ENCODE measurements around the gene SUGCT. TPM values are rescaled to one million over a fixed set of nuclear protein-coding genes. Genes with fewer than 3 reads are reported as not detected.

Gene SUGCT
- total and polyA plus RNA-seq, 10 donors = 1.4 to 13.6 (median 2.5) TPM

GRCh38 chr7:40716052-40716451, 581.2 kb downstream of the SUGCT start:
- TF ChIP-seq POLR2AphosphoS5 (IDR thresholded peaks at IDR 0.05) (no peak), POLR2A (IDR thresholded peaks at IDR 0.05) (no peak), CTCF (IDR thresholded peaks at IDR 0.05 in 8 of 11, conservative IDR thresholded peaks at IDR 0.05 in 3 of 11) (no peak)
- H3K27ac ChIP-seq = no peak overlapping the region
- intact Hi-C loops (cut with DNase I; ENCODE audit: low total_unique reads) = no loop called here
- H3K4me1 ChIP-seq = no peaks in the 10 kb centered on the region
- no peaks in the 10 kb centered on the region for H3K27me3 ChIP-seq (replicated peaks in 1 of 7)
- H3K36me3 ChIP-seq = no peaks in the 10 kb centered on the region
- no peak overlapping the region for H3K4me3 ChIP-seq
- no peaks in the 10 kb centered on the region for H3K9me3 ChIP-seq
- DNase-seq = no peak

GRCh38 chr7:40717242-40717641, 582.4 kb downstream of the SUGCT start:
- Histone ChIP-seq H3K27me3 (replicated peaks in 1 of 7) (no peaks in the 10 kb centered on the region), H3K27ac (no peak overlapping the region), H3K4me3 (no peak overlapping the region), H3K9me3 (no peaks in the 10 kb centered on the region), H3K4me1 (peaks cover 0 to 2% (median 0%) of the 10 kb centered on the region in 6 donors), H3K36me3 (no peaks in the 10 kb centered on the region)
- intact Hi-C loops (cut with DNase I; ENCODE audit: low total_unique reads) = no loop called here
- TF ChIP-seq CTCF (IDR thresholded peaks at IDR 0.05 in 8 of 11, conservative IDR thresholded peaks at IDR 0.05 in 3 of 11) (no peak), POLR2AphosphoS5 (IDR thresholded peaks at IDR 0.05) (no peak), POLR2A (IDR thresholded peaks at IDR 0.05) (no peak)
- DNase-seq = no peak
- WGBS, 5 donors = 61 to 69% (median 64%) methylated on average over 9 of the region's 9 CpGs

GRCh38 chr7:40720416-40720815, 585.6 kb downstream of the SUGCT start:
- WGBS, 5 donors = 51 to 97% (median 91%) methylated on average over 1 of the region's 1 CpG
- TF ChIP-seq POLR2AphosphoS5 (IDR thresholded peaks at IDR 0.05) (no peak), CTCF (IDR thresholded peaks at IDR 0.05 in 8 of 11, conservative IDR thresholded peaks at IDR 0.05 in 3 of 11) (no peak), POLR2A (IDR thresholded peaks at IDR 0.05) (no peak)
- no peaks in the 10 kb centered on the region for H3K27me3 ChIP-seq (replicated peaks in 1 of 7)
- H3K36me3 ChIP-seq = no peaks in the 10 kb centered on the region
- H3K4me1 ChIP-seq = peaks cover 0 to 2% (median 0%) of the 10 kb centered on the region in 6 donors
- H3K27ac ChIP-seq = no peak overlapping the region
- no peak for DNase-seq
- no peaks in the 10 kb centered on the region for H3K9me3 ChIP-seq
- H3K4me3 ChIP-seq = no peak overlapping the region
- intact Hi-C loops (cut with DNase I; ENCODE audit: low total_unique reads) = no loop called here

- TF ChIP-seq POLR2A (IDR thresholded peaks at IDR 0.05) (no peak), CTCF (IDR thresholded peaks at IDR 0.05 in 8 of 11, conservative IDR thresholded peaks at IDR 0.05 in 3 of 11) (no peak), POLR2AphosphoS5 (IDR thresholded peaks at IDR 0.05) (no peak)
- WGBS, 5 donors = 71 to 87% (median 73%) methylated on average over 2 of the region's 2 CpGs
- DNase-seq = no peak
- Histone ChIP-seq H3K27me3 (replicated peaks in 1 of 7) (no peaks in the 10 kb centered on the region), H3K36me3 (no peaks in the 10 kb centered on the region), H3K9me3 (no peaks in the 10 kb centered on the region), H3K4me3 (no peak overlapping the region), H3K27ac (no peak overlapping the region), H3K4me1 (peaks cover 0 to 2% (median 0%) of the 10 kb centered on the region in 6 donors)
- intact Hi-C loops (cut with DNase I; ENCODE audit: low total_unique reads) = no loop called here
Measured at GRCh38 chr7:40721342-40721949, 586.6 kb downstream of the SUGCT start.
